TTC549 (cell line): ENCODE results near the gene NUMA1.

Experiments
- FAIRE-seq: peaks from 2 replicates; lab custom pipeline; 2012; peaks lifted over from hg19 to GRCh38; lab: Jason Lieb, UNC

Gene NUMA1

GRCh38 chr11:72100462-72100861 is 20.1 kb upstream of the NUMA1 start:
- no peak for FAIRE-seq

- FAIRE-seq, result no peak
Measured at GRCh38 chr11:72100009-72100408, 19.7 kb upstream of the NUMA1 start.

DNA sequence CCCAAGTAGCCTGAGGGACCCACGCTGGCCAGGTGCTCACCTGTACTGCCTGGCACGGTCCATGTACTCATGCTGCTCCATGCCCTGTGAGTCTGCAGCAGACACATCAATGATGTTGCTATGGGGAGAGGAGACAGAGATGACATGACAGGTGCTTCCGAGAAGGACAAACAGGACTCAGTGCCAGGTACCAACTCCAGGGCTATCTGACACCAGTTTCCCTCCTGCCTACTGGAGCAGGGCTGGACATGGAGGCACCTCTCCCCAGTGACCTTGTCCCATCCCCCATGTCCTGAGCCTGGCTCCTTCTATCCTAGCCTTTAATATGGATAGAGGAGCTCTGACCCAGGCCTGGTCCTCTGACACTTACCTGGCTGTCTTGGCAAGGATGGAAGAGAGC is 18.4 kb upstream of the NUMA1 start:
- FAIRE-seq, result no peak

GRCh38 chr11:72091292-72091691 is 10.9 kb upstream of the NUMA1 start:
- no peak for FAIRE-seq

DNA sequence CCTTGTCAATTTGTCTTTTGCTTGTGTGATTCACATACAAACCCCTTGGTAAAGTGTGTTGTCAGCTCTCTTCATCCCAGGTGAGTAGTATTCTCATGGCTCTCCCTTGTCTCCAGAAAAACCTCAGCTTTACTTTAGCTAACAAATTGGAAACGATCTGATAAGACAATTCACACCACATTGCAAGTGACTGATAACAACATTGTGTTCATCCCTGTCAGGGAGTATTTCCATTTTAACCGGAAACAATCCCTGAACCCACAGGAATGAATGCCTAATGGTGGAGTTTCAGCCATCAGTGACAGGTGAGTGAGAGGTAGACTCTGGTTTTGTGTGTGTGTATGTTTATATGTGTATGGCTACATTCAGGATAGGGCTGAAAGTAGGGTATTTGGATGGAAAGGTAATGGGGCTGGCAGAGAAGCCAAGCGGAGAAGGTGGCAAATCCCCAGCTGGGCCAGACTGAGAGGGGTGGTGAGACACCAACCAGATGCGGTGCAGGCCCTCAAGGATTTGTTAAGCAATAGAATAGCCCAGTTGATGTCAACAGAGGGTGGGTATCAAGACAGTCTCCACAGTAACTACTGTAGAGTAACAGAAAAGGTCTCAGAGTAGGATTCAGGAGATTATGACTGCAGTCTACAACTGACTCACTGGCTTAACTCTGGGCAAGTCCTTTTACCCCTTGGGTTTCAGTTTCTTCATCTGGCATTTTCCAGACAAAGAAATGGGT is 7.9 kb upstream of the NUMA1 start:
- FAIRE-seq, result no peak

DNA sequence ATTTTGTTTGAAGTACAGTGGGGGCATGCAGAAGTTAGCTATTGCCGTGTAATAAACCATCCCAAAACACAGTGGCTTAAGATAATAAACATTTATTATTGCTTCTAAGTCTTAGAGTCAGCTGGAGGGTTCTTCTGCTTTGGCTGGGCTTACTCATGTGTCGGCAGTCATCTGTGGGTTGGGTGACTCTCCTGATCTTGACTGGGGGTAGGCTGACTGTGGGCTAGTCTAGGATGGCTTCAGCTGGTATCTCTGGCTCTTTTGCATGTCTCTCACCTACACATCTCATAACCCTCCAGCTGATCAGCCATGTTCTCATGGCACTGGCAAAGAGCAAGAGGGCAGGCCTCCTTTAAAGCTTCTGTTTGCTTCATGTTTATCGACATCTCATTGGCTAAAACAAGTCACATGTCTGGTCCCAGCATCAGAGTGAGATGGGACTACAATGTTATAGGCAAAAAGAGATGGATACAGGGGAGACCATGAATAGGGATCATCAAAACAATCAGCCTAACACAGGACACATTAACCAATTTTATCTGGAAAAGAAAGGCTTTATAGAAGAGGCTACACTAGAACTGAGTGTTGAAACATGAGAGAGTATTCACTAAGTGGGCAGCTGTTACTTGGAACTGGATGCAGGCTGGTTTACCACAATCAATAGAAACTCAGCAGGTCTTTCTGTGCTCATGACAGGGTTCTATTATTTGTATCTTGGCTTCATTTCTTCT is 5.4 kb upstream of the NUMA1 start:
- FAIRE-seq, result no peak

DNA sequence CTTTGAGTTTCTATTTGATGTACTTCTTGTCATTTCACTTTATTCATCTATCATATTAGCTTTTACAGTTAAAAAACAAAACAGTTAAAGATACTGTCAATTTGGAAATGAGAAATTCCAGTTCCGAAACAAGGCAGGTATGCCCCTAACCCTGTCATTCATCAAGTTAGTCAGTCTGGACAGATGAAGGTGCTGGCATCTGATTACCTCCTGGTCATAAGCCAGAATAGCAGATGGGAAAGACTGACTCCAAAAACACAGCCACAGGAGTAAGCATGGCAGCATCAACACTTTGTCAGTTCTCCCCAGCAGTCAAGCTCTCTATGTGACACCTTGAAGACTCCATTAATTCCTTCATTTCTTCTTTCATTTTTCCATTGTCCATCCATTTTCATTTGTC is 4.6 kb upstream of the NUMA1 start:
- FAIRE-seq, result no peak

DNA sequence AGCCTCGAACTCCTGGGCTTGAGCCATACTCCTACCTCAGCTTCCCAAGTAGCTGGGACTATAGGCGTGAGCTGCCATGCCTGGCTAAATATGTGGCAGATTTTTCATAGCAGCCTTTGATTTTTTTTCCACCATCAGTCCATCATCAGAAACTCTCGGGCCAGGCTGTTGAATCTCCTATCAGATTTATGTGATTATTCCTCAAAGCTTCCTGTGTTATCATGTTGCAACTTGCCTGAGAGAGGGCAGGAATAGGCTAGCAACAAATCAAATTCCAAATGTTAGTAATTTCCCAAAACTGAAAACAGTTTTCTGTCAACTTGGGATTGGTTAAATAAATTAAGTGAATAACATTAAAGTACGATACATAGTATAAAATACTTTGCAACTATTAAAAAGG is 3.7 kb upstream of the NUMA1 start:
- no peak for FAIRE-seq

DNA sequence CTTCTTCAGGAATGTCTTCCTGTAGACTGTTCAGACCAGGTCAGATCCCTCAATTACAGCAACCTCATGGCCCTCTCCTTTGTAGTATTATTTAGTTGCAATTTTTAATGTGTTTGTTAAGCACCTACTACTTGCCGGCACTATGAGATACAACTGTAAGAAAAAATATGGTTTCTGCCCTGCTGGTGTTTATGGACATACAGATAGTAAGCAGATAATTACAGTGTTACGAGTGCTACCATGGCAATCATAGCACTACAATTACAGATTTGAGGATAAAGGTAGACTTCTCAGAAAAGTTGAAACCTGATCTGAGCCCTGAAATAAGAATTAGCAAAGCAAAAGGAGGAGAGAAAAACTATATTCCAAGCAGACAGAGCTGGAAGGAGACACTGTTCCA is 3.1 kb upstream of the NUMA1 start:
- FAIRE-seq, result no peak

GRCh38 chr11:72081821-72082453 is 1.6 kb upstream of the NUMA1 start:
- no peak for FAIRE-seq

GRCh38 chr11:72081184-72081644 is 872 bp upstream of the NUMA1 start:
- no peak for FAIRE-seq

DNA sequence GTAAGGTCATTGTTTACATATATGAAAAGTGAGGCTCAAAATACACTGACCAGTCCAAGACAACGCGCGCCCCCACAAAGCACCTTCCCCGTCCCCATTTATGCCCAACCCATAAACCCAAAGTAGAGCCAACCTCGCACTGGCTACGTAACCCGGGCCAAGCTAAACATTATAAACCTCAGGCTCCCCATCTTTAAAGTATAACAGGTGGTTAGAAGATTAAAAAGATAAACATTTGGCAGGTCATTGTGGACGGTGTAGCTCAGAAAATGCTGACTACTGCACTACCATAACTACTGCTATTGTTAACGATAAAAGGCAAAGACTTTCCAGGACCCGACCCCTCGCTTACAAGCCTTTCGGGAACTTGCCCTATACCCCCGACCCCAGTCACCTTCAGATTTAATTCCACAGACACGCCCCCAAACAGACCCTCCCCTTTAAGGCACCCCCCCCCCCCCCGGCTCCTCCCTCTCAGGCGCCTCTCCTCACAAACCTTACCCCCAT is 470 bp downstream of the NUMA1 start:
- no peak for FAIRE-seq

GRCh38 chr11:72078477-72078876 is 1.9 kb downstream of the NUMA1 start:
- FAIRE-seq, result no peak

GRCh38 chr11:72075756-72076155 is 4.6 kb downstream of the NUMA1 start:
- no peak for FAIRE-seq

GRCh38 chr11:72075109-72075508 is 5.2 kb downstream of the NUMA1 start:
- no peak for FAIRE-seq

- FAIRE-seq, result no peak
Measured at GRCh38 chr11:72072348-72072747, 8.0 kb downstream of the NUMA1 start.

GRCh38 chr11:72070491-72070890 is 9.9 kb downstream of the NUMA1 start:
- no peak for FAIRE-seq

- no peak for FAIRE-seq
Measured at GRCh38 chr11:72069787-72070251, 10.5 kb downstream of the NUMA1 start.

DNA sequence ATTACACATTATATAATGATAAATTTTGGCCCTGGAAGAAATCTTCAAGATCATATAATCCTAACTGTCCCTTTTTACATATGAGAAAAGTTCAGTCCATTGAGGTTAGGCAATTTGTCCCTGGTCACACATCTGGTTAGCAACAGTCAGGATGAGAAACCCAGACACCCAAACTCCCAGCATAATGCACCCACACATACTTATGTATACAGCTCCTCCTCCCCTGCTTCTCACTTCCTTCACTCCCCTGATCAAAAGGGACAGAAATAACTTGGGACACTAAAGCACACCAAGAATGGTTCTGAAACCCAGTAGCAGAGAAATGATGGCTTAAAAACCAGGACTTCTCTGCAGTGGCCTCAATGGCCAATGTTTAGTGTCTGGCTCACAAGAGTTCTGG is 11.1 kb downstream of the NUMA1 start:
- no peak for FAIRE-seq

GRCh38 chr11:72067676-72068075 is 12.7 kb downstream of the NUMA1 start:
- no peak for FAIRE-seq

GRCh38 chr11:72067266-72067665 is 13.1 kb downstream of the NUMA1 start:
- no peak for FAIRE-seq

DNA sequence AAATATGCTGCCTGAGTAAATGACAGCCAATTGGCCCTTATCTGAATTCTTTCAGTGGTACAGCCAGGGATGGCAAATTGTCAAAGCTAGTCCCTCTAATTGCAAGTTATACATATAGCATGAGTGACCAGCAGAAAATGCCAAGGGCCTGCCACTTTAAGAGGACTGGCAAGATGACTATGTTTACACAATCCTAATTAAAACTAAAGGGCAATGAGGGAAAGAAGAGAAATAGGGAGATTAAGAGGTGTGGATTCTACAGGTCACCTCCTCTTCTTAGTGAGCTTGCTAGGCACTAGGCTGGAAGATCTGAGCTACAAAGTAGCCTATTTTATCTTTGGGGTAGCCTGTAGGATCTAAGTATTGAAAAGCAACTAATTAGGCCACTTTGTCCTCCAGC is 13.5 kb downstream of the NUMA1 start:
- FAIRE-seq, result no peak

DNA sequence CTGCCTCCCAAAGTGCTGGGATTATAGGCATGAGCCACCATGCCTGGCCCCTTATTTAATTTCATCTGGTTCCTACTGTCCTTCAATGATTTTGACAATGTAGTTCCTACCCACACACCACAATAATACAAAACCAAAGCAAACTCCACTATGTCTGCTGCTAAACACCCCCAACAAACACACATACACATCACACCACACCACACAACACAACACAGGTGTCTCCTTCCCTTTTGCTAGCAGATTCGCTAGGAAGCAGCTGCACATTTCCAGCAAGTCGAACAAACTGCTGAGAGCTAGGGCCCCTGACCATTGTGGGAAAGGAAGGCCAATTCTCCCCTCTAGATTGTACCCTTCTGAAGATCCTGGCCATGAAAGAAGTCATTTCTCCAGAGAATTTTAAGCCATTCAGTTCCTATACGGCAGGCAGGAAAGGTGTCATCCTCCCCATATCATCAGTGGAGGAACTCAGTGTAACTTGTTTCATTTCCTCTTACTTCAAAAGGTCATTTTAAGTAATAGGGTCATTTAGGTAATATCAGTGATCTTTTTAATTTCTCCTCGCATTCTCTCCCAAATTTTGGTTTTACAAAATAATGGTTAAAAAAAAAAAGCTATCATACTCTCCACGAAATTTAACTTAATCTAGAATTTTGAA is 18.5 kb downstream of the NUMA1 start:
- no peak for FAIRE-seq
